K562 (cell line): Measurements from ENCODE around the gene TBL1Y. TPM values are rescaled to one million over a fixed set of nuclear protein-coding genes. Genes with fewer than 3 reads are reported as not detected.

Source experiments
- ATAC-seq: fragments of 200-7000 bp; cut with Tn5 transposase; 3 replicates; pipeline ENCODE4 v1.9.1; 2020; ENCODE audit warnings: moderate library complexity
- BruUV-seq: library from RNA; stranded (reverse); fragments of 400-500 nt; replicated peaks from 2 replicates; lab custom pipeline; 2021; lab: Mats Ljungman, UMichigan
- CTCF ChIA-PET: fragments of 300-600 bp; formaldehyde crosslinking; extraction: SDS; loops from one replicate; lab custom pipeline; 2021; ENCODE audit warnings: low intra/inter-chr PET ratio; lab: Yijun Ruan, JAX
- POLR2A ChIA-PET: fragments of 300-600, 350-650 bp; sonication (Branson Sonifier 250); formaldehyde crosslinking; extraction: SDS; loops from one replicate; lab custom pipeline; 2021; ENCODE audit warnings: antibody characterized with exemption, inconsistent platforms; lab: Yijun Ruan, JAX
- DNase-seq, 4 experiments: peaks; one replicate each; pipeline versions ENCODE4 v3.0.0 to v3.0.0-alpha.2; 2011 to 2018; ENCODE audit warnings: low spot score in 3 of 4, mixed read lengths in 3 of 4; ENCODE audit errors: extremely low read depth in 1 of 4
- FAIRE-seq: peaks from 2 replicates; lab custom pipeline; 2011; peaks lifted over from hg19 to GRCh38; lab: Jason Lieb, UNC
- H2AFZ ChIP-seq: 2 replicates; pipeline ENCODE4 v1.6.0; 2011; ENCODE audit warnings: low read depth, low read length, control low read depth, inconsistent platforms
- H3K27ac ChIP-seq: fragments of 200-600 bp; 3 replicates; pipeline ENCODE4 v1.8.0; 2011; ENCODE audit warnings: low read depth, mild to moderate bottlenecking, control low read depth, inconsistent platforms, low read length, moderate library complexity, mixed read lengths; ENCODE audit errors: extremely low read depth
- H3K27me3 ChIP-seq, 2 experiments: fragments of 300-600 bp in 1 of 2; 2 replicates in 1 of 2; 3 replicates in 1 of 2; pipeline versions ENCODE4 v1.6.0 to v1.8.0; 2011; ENCODE audit warnings: inconsistent platforms in 2 of 2, low read length in 2 of 2, mild to moderate bottlenecking in 1 of 2, mixed read lengths in 1 of 2, moderate library complexity in 1 of 2; ENCODE audit not compliant: control insufficient read depth in 2 of 2, insufficient read depth in 2 of 2
- H3K36me3 ChIP-seq: fragments of 300-600 bp; 3 replicates; pipeline ENCODE4 v1.8.0; 2011; ENCODE audit warnings: mild to moderate bottlenecking, low read length, inconsistent platforms; ENCODE audit not compliant: control insufficient read depth, insufficient read depth
- H3K4me1 ChIP-seq, 2 experiments: fragments of 200-600 bp in 1 of 2; replicated peaks in 1 of 2; 2 replicates in 1 of 2; 3 replicates in 1 of 2; pipeline versions ENCODE4 v1.5.1 to v1.8.0; 2011; ENCODE audit warnings: inconsistent platforms in 2 of 2, low read length in 2 of 2, mild to moderate bottlenecking in 1 of 2, mixed read lengths in 1 of 2, moderate library complexity in 1 of 2; ENCODE audit not compliant: control insufficient read depth in 2 of 2, insufficient read depth in 2 of 2
- H3K4me2 ChIP-seq: 2 replicates; pipeline ENCODE4 v1.6.1; 2011; ENCODE audit warnings: low read length, control low read depth, inconsistent platforms, mixed read lengths; ENCODE audit not compliant: insufficient read depth
- H3K4me3 ChIP-seq: fragments of 200-600 bp; sonication (generic), shearing (Covaris generic); 2 replicates; pipeline ENCODE4 v1.5.1; 2016; ENCODE audit warnings: control low read depth, inconsistent platforms
- H3K79me2 ChIP-seq: fragments of 200-600 bp; 3 replicates; pipeline ENCODE4 v1.8.0; 2011; ENCODE audit warnings: low read length, inconsistent platforms; ENCODE audit not compliant: control insufficient read depth, insufficient read depth
- H3K9ac ChIP-seq, 2 experiments: 2 replicates each; pipeline versions ENCODE4 v1.6.0 to v1.6.1; 2011; ENCODE audit warnings: low read depth in 2 of 2, low read length in 2 of 2, control low read depth in 1 of 2, inconsistent platforms in 1 of 2, mild to moderate bottlenecking in 1 of 2, mixed read lengths in 1 of 2; ENCODE audit not compliant: insufficient read depth in 1 of 2
- H3K9me1 ChIP-seq: one replicate; pipeline ENCODE4 v1.6.0; 2011; ENCODE audit warnings: inconsistent platforms, mild to moderate bottlenecking, low read length, moderate library complexity; ENCODE audit not compliant: control insufficient read depth, insufficient read depth
- H3K9me3 ChIP-seq: replicated peaks from 2 replicates; pipeline ENCODE4 v1.5.1; 2011; ENCODE audit warnings: low read depth, low read length, inconsistent platforms; ENCODE audit not compliant: control insufficient read depth, insufficient read depth
- H4K20me1 ChIP-seq: replicated peaks from 2 replicates; pipeline ENCODE4 v1.6.1; 2011; ENCODE audit warnings: low read length, inconsistent platforms, mixed read lengths; ENCODE audit not compliant: control insufficient read depth, insufficient read depth
- MECOM ChIP-seq: fragments of 250-450 bp; sonication (Bioruptor Pico); IDR thresholded peaks from 2 replicates; pipeline ENCODE4 v1.8.0; 2022; ENCODE audit warnings: inconsistent platforms
- ZNF41 ChIP-seq: fragments of 250-450 bp; sonication (Bioruptor Pico); conservative IDR thresholded peaks from 2 replicates; pipeline ENCODE4 v1.4.0; 2020; ENCODE audit warnings: mild to moderate bottlenecking
- in situ Hi-C: fragments of 300-500 bp; cut with MboI; formaldehyde crosslinking; loops from 4 replicates; pipeline ENCODE4 v1.15.0; 2018; ENCODE audit warnings: inconsistent platforms, mixed read lengths
- intact Hi-C: fragments of 100-400 bp; cut with micrococcal nuclease; formaldehyde crosslinking; loops from 2 replicates; pipeline ENCODE4 v1.14.2; 2022
- polyA plus RNA-seq, 8 experiments: library from polyadenylated mRNA; depleted of rRNA in 4 of 8; stranded (reverse) in 5 of 8; unstranded in 3 of 8; fragments of >200 nt; fragmentation: Nextera tagmentation in 2 of 8; fragmentation: Illumina TruSeq in 1 of 8; extraction: Ambion mirVana in 2 of 8; extraction: Trizol in 1 of 8; gene quantifications; 2 replicates each; pipeline versions ENCODE4 v1.2.1 to v1.2.3, GENCODE V29; 2011 to 2014; ENCODE audit warnings: inconsistent platforms in 1 of 8, missing spikeins in 1 of 8
- total RNA-seq, 7 experiments: library from RNA; depleted of rRNA in 6 of 7; stranded (reverse); fragments of >200 nt in 6 of 7; fragmentation: Illumina TruSeq in 2 of 7; extraction: Trizol in 2 of 7; gene quantifications; 2 replicates each; pipeline versions ENCODE4 v1.2.1 to v1.2.3, GENCODE V29; 2011 to 2021; ENCODE audit warnings: low replicate concordance in 1 of 7
- TF ChIP-seq, protein P1 (sequence below): fragments of 200-800 bp; sonication (Bioruptor generic); IDR thresholded peaks from 2 replicates; pipeline ENCODE4 v1.6.1; 2016; ENCODE audit warnings: missing genetic modification characterization, missing compliant biosample characterization

Gene TBL1Y
- total and polyA plus RNA-seq, 9 of the 15 experiments (the other 6 are each of a cell fraction or from before 2014, with no cell fraction given), result not detected

DNA sequence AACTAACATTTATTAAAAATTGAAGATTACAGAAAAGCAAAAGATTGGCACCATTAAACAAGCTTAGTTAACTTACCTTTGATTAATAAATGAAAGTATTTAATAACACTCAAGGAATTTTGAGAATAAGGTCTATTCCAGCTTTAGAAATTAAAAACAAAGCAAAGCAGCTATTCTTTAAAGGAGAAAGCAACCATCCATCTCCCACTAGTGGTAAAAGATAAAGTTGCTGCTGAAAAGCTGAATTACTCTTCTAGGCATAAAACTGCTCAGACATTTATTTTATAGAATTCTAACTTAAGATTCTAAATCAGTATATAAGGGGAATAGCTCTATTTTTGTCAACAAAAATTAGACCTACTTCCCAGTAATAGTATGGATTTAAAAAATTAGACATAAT lies 37.2 kb downstream of the TBL1Y start:
- H3K4me2 ChIP-seq, result no peak overlapping the region

More for the DNA sequence above, 37.2 kb downstream of the TBL1Y start:
- no TSS peak for BruUV-seq
- H3K79me2 ChIP-seq, result no peaks in the 10 kb centered on the region
- POLR2A ChIA-PET, result no interaction called here
- no peaks in the 10 kb centered on the region for H3K36me3 ChIP-seq
- no peak overlapping the region for H2AFZ ChIP-seq
- DNase-seq (no peak), ATAC-seq (no peak), FAIRE-seq (no peak)
- H3K27ac ChIP-seq, result no peak overlapping the region
- no peak overlapping the region for H3K4me3 ChIP-seq
- no peaks in the 10 kb centered on the region for H3K4me1 ChIP-seq
- CTCF ChIA-PET, result no interaction called here
- TF ChIP-seq ZNF41 (CRISPR knock-in tag), result no peak
- TF ChIP-seq, protein P1, sequence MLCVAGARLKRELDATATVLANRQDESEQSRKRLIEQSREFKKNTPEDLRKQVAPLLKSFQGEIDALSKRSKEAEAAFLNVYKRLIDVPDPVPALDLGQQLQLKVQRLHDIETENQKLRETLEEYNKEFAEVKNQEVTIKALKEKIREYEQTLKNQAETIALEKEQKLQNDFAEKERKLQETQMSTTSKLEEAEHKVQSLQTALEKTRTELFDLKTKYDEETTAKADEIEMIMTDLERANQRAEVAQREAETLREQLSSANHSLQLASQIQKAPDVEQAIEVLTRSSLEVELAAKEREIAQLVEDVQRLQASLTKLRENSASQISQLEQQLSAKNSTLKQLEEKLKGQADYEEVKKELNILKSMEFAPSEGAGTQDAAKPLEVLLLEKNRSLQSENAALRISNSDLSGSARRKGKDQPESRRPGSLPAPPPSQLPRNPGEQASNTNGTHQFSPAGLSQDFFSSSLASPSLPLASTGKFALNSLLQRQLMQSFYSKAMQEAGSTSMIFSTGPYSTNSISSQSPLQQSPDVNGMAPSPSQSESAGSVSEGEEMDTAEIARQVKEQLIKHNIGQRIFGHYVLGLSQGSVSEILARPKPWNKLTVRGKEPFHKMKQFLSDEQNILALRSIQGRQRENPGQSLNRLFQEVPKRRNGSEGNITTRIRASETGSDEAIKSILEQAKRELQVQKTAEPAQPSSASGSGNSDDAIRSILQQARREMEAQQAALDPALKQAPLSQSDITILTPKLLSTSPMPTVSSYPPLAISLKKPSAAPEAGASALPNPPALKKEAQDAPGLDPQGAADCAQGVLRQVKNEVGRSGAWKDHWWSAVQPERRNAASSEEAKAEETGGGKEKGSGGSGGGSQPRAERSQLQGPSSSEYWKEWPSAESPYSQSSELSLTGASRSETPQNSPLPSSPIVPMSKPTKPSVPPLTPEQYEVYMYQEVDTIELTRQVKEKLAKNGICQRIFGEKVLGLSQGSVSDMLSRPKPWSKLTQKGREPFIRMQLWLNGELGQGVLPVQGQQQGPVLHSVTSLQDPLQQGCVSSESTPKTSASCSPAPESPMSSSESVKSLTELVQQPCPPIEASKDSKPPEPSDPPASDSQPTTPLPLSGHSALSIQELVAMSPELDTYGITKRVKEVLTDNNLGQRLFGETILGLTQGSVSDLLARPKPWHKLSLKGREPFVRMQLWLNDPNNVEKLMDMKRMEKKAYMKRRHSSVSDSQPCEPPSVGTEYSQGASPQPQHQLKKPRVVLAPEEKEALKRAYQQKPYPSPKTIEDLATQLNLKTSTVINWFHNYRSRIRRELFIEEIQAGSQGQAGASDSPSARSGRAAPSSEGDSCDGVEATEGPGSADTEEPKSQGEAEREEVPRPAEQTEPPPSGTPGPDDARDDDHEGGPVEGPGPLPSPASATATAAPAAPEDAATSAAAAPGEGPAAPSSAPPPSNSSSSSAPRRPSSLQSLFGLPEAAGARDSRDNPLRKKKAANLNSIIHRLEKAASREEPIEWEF (CRISPR knock-in tag), result no peak
- no peak for TF ChIP-seq MECOM (CRISPR knock-in tag)
- no peak overlapping the region for H3K9ac ChIP-seq
- H3K9me3 ChIP-seq, result no peaks in the 10 kb centered on the region
- in situ Hi-C loops, result no loop called here
- no peaks in the 10 kb centered on the region for H3K27me3 ChIP-seq
- H3K9me1 ChIP-seq, result no peaks in the 10 kb centered on the region
- no peaks in the 10 kb centered on the region for H4K20me1 ChIP-seq
- intact Hi-C loops, result no loop called here
